Thymus (tissue), 11 donors: ENCODE results near the gene TMEM255B. TPM values are rescaled to one million over a fixed set of nuclear protein-coding genes. Genes with fewer than 3 reads are reported as not detected.

Source experiments
- DNase-seq, 9 donors: peaks; one replicate each; pipeline ENCODE4 v3.0.0-alpha.2; 2013; ENCODE audit warnings: low spot score in 9 of 9, low read depth in 6 of 9, missing footprints in 1 of 9
- H3K27ac ChIP-seq, 2 donors: one replicate each; pipeline ENCODE4 v1.5.1; 2013; ENCODE audit warnings: control low read depth in 1 of 2, low read depth in 1 of 2, low read length in 1 of 2, mild to moderate bottlenecking in 1 of 2, moderate library complexity in 1 of 2
- H3K27me3 ChIP-seq, 2 donors: one replicate each; pipeline ENCODE4 v1.5.1; 2013; ENCODE audit warnings: low read length in 1 of 2; ENCODE audit not compliant: control insufficient read depth in 2 of 2, insufficient read depth in 1 of 2
- H3K36me3 ChIP-seq, 2 donors: one replicate each; pipeline ENCODE4 v1.5.1; 2013; ENCODE audit warnings: low read length in 1 of 2, mild to moderate bottlenecking in 1 of 2, moderate library complexity in 1 of 2; ENCODE audit not compliant: control insufficient read depth in 2 of 2, insufficient read depth in 2 of 2
- H3K4me1 ChIP-seq, 2 donors: one replicate each; pipeline ENCODE4 v1.5.1; 2013; ENCODE audit warnings: low read length in 2 of 2; ENCODE audit not compliant: control insufficient read depth in 2 of 2, insufficient read depth in 2 of 2
- H3K4me3 ChIP-seq, 2 donors: one replicate each; pipeline ENCODE4 v1.5.1; 2013; ENCODE audit warnings: low read length in 2 of 2, control low read depth in 1 of 2, mild to moderate bottlenecking in 1 of 2
- H3K9me3 ChIP-seq, 2 donors: one replicate each; pipeline ENCODE4 v1.5.1; 2013; ENCODE audit warnings: low read length in 1 of 2, mild to moderate bottlenecking in 1 of 2; ENCODE audit not compliant: control insufficient read depth in 2 of 2, insufficient read depth in 1 of 2
- WGBS: extraction: QIAGEN DNeasy Blood & Tissue Kit; methylation state at CpG from one replicate; pipeline ENCODE4 v1.1.7; 2013; 5-methylcytosine and 5-hydroxymethylcytosine counted together
- polyA plus RNA-seq: library from polyadenylated mRNA; stranded (reverse); fragments of 200-250 nt; gene quantifications from one replicate; pipeline ENCODE4 v1.2.3, GENCODE V29; 2013
- total RNA-seq: library from RNA; stranded (reverse); fragments of 120-200 nt; gene quantifications from one replicate; pipeline ENCODE4 v1.2.4, GENCODE V29; 2013
- donor health status: healthy.

The TMEM255B gene
- total and polyA plus RNA-seq, 2 donors, result 0.61 to 7.2 TPM

- DNase-seq, result no peak
- Histone ChIP-seq H3K36me3 (no peaks in the 10 kb centered on the region), H3K4me1 (peaks cover 0 to 36% of the 10 kb centered on the region in 2 donors), H3K9me3 (no peaks in the 10 kb centered on the region), H3K4me3 (no peak overlapping the region), H3K27ac (no peak overlapping the region), H3K27me3 (peaks cover 0 to 15% of the 10 kb centered on the region in 2 donors)
- 94% methylated on average over 22 of the region's 22 CpGs for WGBS
Observed at GRCh38 chr13:113852536-113853517, 93.8 kb downstream of the TMEM255B start.

- 65% methylated on average over 11 of the region's 11 CpGs for WGBS
- no peak for DNase-seq
- H3K27ac ChIP-seq, result no peak overlapping the region
- H3K27me3 ChIP-seq, result peaks cover 0 to 15% of the 10 kb centered on the region in 2 donors
- no peaks in the 10 kb centered on the region for H3K36me3 ChIP-seq
- H3K9me3 ChIP-seq, result no peaks in the 10 kb centered on the region
- no peak overlapping the region for H3K4me3 ChIP-seq
- H3K4me1 ChIP-seq, result peaks cover 0 to 36% of the 10 kb centered on the region in 2 donors
Observed at GRCh38 chr13:113853518-113854237, 94.7 kb downstream of the TMEM255B start.

DNA sequence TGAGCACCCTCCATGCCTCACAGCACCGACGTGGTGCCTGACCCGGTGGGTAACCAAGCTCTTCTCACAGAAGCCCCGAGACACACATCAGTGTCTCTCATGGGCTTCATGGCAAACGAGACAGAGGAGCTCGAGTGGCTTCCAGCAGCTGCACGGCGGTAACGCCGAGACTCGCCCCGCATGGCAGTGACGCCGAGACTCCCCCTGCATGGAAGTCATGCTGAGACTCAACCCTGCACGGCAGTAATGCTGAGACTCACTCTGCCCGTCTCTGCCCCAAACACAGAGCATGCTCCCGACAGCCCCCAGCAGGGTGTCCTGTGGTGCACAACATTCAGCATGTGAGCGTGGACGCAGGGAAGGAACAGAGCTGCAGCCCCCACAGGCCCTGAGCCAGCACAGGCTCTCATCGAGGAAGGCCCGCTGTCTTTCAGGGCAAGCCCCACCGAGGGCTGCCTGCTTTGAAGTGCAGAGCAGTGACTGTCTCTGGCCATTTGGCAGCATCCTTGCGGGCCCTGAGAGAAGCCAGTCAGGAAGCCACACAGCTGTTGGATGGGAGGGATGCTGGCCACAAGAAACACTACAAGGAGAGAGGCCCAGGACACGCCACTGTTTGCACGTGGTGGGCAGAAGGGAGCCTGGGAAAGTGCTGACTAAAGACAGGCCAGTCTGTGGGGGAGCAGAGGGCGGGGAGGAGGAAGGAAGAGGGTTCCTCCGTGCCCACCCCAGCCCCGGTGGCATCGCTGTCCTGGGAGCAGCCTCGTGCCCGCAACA, 95.4 kb downstream of the TMEM255B start:
- H3K36me3 ChIP-seq, result no peaks in the 10 kb centered on the region
- no peaks in the 10 kb centered on the region for H3K9me3 ChIP-seq
- peaks cover 0 to 15% of the 10 kb centered on the region in 2 donors for H3K27me3 ChIP-seq
- peaks cover 0 to 36% of the 10 kb centered on the region in 2 donors for H3K4me1 ChIP-seq
- peak overlapping the region in 1 of 2 donors; percentile 26 for H3K27ac ChIP-seq
- no peak overlapping the region for H3K4me3 ChIP-seq
- WGBS, result 21% methylated on average over 31 of the region's 31 CpGs
- DNase-seq, result peak in 1 of 9 donors; percentile 30

GRCh38 chr13:113855012-113855921, 96.2 kb downstream of the TMEM255B start:
- peaks cover 0 to 40% of the 10 kb centered on the region in 2 donors for H3K4me1 ChIP-seq

DNA sequence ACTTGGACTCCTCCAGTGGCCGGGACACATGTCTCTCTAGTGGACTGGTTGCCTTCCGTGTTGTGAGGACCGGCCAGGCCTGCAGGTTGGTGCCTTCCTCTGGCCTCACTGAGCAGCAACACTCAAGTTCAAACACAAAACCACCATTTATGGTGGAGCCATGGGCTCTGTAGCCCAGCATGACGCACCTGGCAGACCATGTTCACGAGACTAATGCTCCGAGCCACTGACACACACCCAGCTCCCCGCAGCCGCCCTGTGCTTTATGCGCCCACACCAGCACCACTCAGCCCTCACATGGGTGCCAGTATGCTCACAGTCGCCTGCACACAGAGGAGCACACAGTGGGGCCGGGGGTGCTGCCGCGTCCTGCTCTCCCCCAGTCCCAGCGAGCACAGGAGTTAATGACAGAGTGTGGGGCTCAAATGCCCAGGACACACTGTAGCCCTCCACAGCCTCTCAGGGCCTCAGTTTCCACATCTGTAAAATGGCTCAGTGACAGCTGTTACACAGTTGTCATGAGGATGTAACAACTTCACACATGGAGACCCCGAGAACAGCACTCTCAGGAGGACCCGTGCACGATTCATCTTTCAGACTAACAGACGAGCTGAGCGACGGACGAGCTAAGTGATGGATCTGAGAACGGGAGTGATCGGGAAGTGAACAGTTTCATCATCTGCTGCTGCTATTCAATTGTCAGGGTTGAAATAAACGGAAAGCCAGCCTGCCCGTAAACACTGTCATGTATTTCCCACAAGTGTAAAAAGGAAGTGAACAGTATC, 97.1 kb downstream of the TMEM255B start:
- DNase-seq, result no peak
- H3K4me1 ChIP-seq, result peaks cover 0 to 48% of the 10 kb centered on the region in 2 donors
- no peak overlapping the region for H3K27ac ChIP-seq
- H3K9me3 ChIP-seq, result no peaks in the 10 kb centered on the region
- H3K36me3 ChIP-seq, result no peaks in the 10 kb centered on the region
- no peak overlapping the region for H3K4me3 ChIP-seq
- 89% methylated on average over 25 of the region's 25 CpGs for WGBS
- H3K27me3 ChIP-seq, result peaks cover 0 to 26% of the 10 kb centered on the region in 2 donors

More at GRCh38 chr13:113855012-113855921, 96.2 kb downstream of the TMEM255B start:
- H3K9me3 ChIP-seq, result no peaks in the 10 kb centered on the region
- no peak overlapping the region for H3K4me3 ChIP-seq
- no peak for DNase-seq
- H3K36me3 ChIP-seq, result no peaks in the 10 kb centered on the region
- no peak overlapping the region for H3K27ac ChIP-seq
- 70% methylated on average over 33 of the region's 33 CpGs for WGBS
- H3K27me3 ChIP-seq, result peaks cover 0 to 18% of the 10 kb centered on the region in 2 donors

GRCh38 chr13:113856716-113857065, 97.7 kb downstream of the TMEM255B start:
- Histone ChIP-seq H3K4me1 (peaks cover 0 to 48% of the 10 kb centered on the region in 2 donors), H3K27ac (no peak overlapping the region), H3K36me3 (no peaks in the 10 kb centered on the region), H3K4me3 (no peak overlapping the region), H3K9me3 (no peaks in the 10 kb centered on the region), H3K27me3 (peaks cover 5 to 32% of the 10 kb centered on the region in 2 donors)
- 91% methylated on average over 9 of the region's 9 CpGs for WGBS
- DNase-seq, result no peak

- no peak for DNase-seq
- WGBS, result 93% methylated on average over 20 of the region's 20 CpGs
Observed at GRCh38 chr13:113857531-113858195, 98.6 kb downstream of the TMEM255B start.

More at GRCh38 chr13:113857531-113858195, 98.6 kb downstream of the TMEM255B start:
- Histone ChIP-seq H3K4me1 (peaks cover 0 to 45% of the 10 kb centered on the region in 2 donors), H3K9me3 (no peaks in the 10 kb centered on the region), H3K4me3 (no peak overlapping the region), H3K36me3 (no peaks in the 10 kb centered on the region), H3K27ac (no peak overlapping the region), H3K27me3 (peaks cover 15 to 42% of the 10 kb centered on the region in 2 donors)
